GM21723 (cell line): ENCODE results near the gene SMPD1.

Experiments used
- ATAC-seq: cut with Tn5 transposase; IDR thresholded peaks from one replicate; pipeline ENCODE4 v1.9.1; 2021; ENCODE audit warnings: mild to moderate bottlenecking, moderate library complexity; ENCODE audit not compliant: unreplicated experiment

Gene SMPD1

DNA sequence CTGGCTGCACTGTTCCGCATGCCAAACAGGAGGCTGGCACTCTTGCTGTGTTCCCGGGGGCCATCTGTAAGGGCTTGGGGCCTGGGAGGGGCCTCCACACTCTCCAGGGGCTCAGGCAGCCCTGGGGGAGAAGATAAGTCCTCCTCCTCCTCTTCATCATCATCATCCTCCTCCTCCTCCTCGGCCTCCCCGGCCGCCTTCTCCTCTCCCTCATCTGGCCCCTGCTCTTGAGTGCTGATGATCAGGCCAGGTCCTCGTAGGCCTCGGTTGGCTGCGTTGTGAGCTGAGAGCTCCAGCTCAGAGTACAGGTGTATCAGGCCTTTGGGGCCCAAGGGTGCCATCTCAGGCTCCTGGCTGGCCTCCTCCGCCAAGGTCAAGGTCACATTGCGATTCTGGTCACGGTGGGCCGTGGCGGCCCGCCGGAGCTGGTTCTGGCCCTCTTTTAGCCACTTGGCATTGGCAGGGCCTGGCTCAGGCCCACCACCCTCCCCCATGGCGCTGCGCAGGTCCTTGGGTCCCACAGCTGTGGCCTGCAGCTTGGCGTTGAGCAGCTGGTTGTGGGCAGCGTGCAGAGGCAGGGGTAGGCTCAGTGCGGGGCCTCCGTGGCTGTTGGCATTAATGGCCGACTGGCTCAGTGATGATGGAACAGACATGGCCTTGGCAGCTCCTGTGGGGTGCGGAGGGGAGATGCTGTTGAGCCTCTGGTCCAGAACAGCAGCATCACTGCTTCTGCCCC is 20.6 kb downstream of the SMPD1 start:
- no peak for ATAC-seq

DNA sequence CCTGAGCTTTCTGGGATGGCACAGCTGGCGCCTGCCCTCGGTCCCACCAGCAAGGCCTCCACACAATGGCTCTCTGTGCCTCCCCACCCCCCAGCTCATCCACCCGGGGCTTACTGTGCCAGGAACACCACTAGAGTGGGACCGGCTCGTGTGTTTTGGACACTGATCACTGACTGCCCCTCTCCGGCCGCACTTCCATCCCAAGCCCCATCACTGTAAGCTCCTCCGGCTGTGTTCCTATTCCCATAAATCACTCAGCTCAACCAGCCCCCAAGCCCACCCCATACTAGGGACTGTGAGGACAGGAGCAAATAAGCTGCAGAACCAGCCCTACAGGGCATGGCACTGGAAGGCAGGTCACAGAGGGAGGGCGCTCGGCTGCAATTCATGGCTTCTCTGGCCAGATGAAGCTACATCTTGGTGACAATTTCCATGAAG is 21.3 kb downstream of the SMPD1 start:
- ATAC-seq: no peak

GRCh38 chr11:6413791-6414201 is 23.5 kb downstream of the SMPD1 start:
- ATAC-seq: no peak

- no peak for ATAC-seq
Observed at GRCh38 chr11:6414874-6415328, 24.6 kb downstream of the SMPD1 start.

DNA sequence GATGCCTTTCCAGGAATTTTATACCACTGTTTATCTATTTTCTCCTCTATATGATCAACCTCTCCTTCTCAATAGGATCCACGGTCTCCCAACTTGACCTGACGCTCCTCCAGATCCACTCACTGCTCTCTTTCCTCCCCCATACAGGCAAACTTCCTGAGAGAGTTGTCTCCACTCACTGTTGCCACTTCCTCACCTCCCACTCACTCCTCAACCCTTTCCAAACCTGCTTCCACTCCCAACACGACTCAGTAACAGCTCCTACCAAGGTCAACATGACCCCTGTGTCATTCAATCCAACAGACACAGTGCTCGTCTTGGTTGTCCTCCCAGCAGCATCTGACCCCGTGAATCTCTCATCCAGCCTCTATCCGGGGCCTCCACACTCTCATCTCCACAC is 25.5 kb downstream of the SMPD1 start:
- no peak for ATAC-seq

GRCh38 chr11:6417907-6418556 is 27.8 kb downstream of the SMPD1 start:
- ATAC-seq: no peak

- ATAC-seq: no peak
Observed at GRCh38 chr11:6418557-6419008, 28.3 kb downstream of the SMPD1 start.

DNA sequence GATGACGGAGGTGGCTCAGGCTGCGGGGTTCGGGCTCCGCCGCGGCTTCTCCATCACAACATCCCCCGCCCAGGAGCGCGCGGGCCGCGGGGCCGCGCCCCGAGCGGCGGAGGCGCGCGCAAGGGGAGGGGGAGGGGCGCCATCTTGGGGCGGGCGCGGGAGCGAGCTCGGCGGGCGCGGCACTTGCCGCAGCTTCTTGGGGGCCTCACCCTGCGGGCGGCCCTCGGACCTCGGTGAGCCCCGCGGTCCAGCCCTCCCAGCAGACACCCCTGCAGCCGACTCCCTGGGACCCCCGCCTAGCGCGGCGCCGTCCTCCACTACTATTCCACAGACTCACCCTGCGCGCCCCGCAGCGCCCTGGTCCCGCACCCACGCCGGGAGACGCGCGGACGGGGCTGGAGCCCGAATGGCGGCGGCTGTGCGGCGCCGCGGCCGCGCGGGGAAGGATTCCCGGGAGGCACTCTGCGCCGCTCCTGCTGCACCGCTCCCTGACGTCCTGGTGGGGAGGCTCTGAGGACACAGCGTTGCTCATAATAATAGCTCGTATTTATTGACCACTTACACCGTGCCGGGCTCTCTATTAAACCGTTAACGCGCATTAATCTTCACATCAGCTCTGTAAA is 28.8 kb downstream of the SMPD1 start, which contains the start of gene APBB1:
Gene APBB1 (minus strand): TSS at position 86 of the 623 bp plus-strand sequence. CDS start 7,747 bp downstream, outside the sequence.
- peak; percentile 70 for ATAC-seq

GRCh38 chr11:6420677-6421076 is 30.4 kb downstream of the SMPD1 start:
- no peak for ATAC-seq

- no peak for ATAC-seq
Observed at GRCh38 chr11:6427516-6427915, 37.2 kb downstream of the SMPD1 start.

GRCh38 chr11:6431861-6432260 is 41.6 kb downstream of the SMPD1 start:
- no peak for ATAC-seq

DNA sequence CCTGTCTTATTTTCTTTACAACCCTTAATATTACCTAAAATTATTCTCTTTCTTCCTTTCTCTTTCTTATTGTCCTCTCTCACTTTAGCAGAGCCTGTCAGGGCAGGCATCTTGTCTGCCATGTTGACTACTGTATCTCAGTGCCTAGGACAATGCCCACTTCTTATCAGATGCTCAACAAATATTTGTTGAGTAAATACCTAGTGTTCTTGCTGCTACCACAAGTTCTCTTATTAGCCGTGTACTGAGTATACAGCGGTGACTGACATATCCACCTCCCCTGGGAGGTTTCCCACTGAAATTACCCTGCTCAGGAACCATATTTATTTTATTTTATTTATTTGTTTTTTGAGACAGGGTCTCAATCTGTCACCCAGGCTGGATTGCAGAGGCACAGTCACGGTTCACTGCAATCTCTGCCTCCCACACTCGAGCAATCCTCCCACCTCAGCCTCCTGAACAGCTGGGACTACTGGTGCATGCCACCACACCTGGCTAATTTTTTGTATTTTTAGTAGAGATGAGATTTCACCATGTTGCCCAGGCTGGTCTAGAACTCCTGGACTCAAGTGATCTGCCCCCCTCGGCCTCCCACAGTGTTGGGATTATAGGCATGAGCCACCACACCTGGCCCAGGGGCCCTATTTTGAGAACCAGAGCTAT is 43.9 kb downstream of the SMPD1 start:
- peak; percentile 55 for ATAC-seq

DNA sequence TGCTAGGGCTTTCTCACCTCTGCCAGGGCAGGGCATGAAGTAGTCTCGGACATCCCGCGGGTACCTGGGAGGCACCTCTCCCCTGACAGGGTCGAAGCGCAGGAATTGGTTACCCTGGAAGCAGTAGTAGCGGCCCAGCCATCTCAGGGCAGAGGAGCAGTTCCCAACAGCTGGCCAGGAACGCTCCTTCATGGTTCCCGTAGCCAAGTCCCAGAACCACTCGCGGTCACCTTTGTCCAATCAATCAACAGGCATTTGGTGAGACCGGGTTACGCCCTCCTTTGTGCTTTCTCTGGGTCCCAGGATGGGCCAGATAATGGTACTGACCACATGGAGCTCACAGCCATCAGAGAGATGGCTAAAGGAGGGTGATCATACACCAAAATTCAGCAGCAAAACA is 47.1 kb downstream of the SMPD1 start:
- ATAC-seq: no peak

DNA sequence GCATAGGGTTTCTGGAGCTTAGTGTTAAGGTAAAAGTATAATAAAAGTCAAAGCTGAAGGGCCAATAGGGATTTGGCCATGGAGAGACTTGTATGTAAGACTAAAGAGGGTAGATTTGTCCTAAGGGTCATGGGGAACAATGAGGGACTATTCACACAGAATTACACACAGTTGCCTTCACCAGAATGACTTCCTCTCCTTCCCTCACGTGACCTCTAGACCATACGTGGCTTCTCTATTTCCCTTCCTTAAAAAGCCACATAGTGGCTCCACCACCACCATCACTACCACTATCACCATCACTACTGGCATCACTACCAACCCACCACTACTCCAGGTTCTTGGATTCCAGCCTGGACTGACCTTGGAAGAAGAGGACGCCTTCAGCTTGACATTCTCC is 47.7 kb downstream of the SMPD1 start:
- no peak for ATAC-seq

DNA sequence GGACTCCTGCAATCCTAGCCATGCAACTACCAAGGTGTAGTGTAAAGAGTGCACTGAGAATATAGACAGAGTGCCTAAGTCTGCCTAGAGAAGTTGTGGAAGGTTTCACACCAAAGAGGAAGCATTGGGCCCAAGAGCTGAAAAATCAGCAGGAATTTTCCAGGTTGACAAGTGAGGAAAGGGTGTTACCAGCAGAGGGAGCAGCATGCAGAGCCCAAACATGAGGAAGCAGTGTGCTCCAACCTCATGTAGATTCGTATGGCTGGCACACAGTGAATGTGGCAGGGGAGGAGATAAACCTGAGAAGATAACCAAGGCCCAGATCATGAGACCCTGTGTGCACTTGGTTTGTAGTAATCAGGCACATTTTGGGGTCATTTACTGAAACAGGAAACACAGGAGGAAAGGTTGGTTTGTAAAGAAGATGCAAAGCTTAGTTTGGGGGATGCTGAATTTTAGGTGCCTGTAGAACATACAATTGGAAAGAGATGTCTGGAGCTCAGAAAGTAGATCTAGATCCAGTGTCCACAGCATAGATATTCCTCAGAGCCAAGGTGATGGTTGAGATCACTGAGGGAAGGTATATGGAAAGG is 48.8 kb downstream of the SMPD1 start:
- ATAC-seq: no peak

GRCh38 chr11:6440906-6441358 is 50.7 kb downstream of the SMPD1 start, which contains the start of gene HPX:
Gene HPX (minus strand): TSS chr11:6440987. CDS start chr11:6440963, 24 bp downstream.
- no peak for ATAC-seq

DNA sequence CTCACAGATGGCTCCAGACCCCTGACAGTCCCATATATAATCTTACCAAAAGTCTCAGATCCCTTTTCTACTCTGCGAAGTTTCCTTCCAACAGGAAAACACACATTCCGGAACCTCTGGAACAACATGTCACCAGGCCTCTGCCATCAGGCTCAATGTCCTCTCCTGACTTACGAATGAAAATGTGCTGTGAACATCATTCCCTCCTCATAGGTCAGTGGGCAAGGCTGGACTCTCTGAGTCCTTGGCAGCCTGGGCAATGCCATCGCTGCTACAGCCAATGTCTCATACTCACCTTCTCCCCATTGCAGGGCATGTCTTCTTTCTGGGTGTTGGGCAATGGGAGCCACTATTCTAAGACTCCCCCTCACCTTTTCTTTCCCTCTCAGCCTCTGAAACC is 52.2 kb downstream of the SMPD1 start:
- ATAC-seq: no peak

GRCh38 chr11:6443269-6444003 is 53.2 kb downstream of the SMPD1 start:
- ATAC-seq: peak; percentile 84
